ENCODE measurements around the gene RCCD1.
"Not testable (repeated sequence)": the region's sequence is repeated elsewhere in the genome, so short reads cannot be mapped to it uniquely, and the experiment has no call there.

The RCCD1 gene, protein sequence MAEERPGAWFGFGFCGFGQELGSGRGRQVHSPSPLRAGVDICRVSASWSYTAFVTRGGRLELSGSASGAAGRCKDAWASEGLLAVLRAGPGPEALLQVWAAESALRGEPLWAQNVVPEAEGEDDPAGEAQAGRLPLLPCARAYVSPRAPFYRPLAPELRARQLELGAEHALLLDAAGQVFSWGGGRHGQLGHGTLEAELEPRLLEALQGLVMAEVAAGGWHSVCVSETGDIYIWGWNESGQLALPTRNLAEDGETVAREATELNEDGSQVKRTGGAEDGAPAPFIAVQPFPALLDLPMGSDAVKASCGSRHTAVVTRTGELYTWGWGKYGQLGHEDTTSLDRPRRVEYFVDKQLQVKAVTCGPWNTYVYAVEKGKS

GRCh38 chr15:90954712-90955623 lies at the start of gene RCCD1:
Gene RCCD1 (plus strand): TSS chr15:90954884. CDS start chr15:90956735, 1,851 bp downstream.
- DNase-seq (ENCODE audit: low read depth in 4 of 4, low spot score in 1 of 4): peak; percentile 62 to 90 (median 74)

- DNase-seq (ENCODE audit: low read depth in 4 of 4, low spot score in 1 of 4): no peak
Measured at GRCh38 chr15:90905306-90906180, 49.1 kb upstream of the RCCD1 start.

GRCh38 chr15:90906181-90906849 lies 48.4 kb upstream of the RCCD1 start:
- no peak for DNase-seq (ENCODE audit: low read depth in 4 of 4, low spot score in 1 of 4)

DNA sequence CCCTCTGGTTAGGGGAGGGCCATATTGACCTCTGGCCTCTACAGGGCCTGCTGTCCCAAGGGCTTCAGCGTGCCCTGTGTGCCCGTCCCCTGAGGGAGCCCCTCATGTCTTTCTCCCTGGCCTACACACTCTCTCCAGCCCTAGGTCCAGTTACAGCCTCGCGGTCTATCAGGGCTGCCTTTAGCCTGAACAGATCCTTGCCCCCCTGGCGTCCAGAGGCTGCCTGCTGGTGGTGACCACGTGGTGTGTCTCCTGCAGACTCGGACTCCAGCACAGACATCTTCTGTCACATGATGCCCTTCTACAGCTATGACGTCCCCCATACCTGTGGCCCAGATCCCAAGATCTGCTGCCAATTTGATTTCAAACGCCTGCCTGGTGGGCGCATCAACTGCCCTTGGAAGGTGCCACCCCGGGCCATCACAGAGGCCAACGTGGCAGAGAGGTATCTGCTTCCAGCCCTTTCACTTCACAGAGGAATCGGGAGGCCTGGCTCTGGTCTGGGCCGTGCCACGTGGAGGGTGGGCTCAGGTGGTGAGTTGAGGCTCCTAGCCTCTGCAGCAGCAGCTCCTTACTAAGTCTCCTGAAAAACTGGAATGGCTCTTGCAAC lies 47.5 kb upstream of the RCCD1 start:
- no peak for DNase-seq (ENCODE audit: low read depth in 4 of 4, low spot score in 1 of 4)

GRCh38 chr15:90907838-90908507 lies 46.7 kb upstream of the RCCD1 start:
- DNase-seq (ENCODE audit: low read depth in 4 of 4, low spot score in 1 of 4): no peak

DNA sequence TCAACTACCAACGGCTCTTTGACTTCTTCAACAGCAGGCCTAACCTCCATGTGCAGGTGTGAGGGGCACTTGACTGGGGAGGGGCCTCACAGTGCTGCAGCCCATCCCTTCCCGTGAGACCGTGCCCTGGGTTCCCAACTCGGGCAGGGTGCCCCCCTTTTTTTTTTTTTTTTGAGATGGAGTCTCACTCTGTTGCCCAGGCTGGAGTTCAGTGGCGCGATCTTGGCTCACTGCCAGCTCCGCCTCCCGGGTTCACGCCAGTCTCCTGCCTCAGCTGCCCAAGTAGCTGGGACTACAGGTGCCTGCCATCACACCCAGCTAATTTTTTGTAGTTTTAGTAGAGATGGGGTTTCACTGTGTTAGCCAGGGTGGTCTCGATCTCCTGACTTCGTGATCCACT lies 45.2 kb upstream of the RCCD1 start:
- not testable (repeated sequence) for DNase-seq (ENCODE audit: low read depth in 4 of 4, low spot score in 1 of 4)

DNA sequence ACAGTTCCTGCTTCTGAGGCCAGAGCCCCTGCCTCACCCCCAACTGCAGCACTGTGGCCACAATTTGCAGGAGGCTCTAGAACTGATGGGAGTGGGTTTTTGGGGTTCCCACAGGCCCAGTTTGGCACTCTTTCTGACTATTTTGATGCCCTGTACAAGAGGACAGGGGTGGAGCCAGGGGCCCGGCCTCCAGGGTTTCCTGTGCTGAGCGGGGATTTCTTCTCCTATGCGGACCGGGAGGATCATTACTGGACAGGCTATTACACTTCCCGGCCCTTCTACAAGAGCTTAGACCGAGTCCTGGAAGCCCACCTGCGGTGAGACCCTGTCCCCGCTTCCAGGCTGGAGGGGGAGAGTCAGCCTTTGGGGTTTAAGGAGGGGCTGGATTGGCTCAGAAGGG lies 44.7 kb upstream of the RCCD1 start:
- no peak for DNase-seq (ENCODE audit: low read depth in 4 of 4, low spot score in 1 of 4)

DNA sequence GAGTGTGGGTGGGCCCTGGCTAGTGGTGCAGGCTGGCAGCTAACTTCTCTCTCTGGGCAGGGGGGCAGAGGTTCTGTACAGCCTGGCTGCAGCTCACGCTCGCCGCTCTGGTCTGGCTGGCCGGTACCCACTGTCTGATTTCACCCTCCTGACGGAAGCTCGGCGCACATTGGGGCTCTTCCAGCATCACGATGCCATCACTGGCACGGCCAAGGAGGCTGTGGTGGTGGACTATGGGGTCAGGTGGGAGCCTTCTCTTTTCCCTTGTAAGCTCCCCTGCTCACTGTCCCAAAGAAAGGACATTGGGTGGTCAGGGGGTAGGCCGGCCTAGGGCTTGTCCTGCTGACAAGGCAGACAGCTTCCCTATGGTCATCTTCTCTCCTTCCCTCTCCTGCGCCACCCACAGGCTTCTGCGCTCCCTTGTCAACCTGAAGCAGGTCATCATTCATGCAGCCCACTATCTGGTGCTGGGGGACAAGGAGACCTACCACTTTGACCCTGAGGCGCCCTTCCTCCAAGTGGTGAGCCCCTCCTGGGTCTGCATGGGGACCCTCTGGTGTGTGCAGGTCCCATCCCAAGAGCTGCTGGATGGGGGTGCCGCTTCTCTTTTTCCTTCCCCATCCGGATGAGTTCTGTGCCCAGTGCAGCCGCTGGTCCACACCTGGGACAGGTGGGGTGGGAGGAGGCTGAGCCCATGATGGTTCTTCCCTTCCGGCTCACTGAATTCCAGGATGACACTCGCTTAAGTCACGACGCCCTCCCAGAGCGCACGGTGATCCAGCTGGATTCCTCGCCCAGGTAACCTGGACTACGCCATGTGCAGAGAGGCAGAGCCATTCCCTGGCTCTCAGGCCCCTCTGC lies 44.0 kb upstream of the RCCD1 start:
- DNase-seq (ENCODE audit: low read depth in 4 of 4, low spot score in 1 of 4): no peak

DNA sequence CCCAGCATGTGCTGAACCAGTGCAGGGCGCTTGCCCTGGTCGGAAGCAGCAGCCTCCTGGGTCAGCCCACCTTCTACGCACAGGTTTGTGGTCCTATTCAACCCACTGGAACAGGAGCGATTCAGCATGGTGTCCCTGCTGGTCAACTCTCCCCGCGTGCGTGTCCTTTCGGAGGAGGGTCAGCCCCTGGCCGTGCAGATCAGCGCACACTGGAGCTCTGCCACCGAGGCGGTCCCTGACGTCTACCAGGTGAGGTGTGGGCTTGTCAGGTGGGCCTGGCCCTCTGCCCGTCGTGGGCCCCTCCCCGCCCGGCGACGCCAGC lies 43.4 kb upstream of the RCCD1 start:
- DNase-seq (ENCODE audit: low read depth in 4 of 4, low spot score in 1 of 4): no peak

- DNase-seq (ENCODE audit: low read depth in 4 of 4, low spot score in 1 of 4): no peak
Measured at GRCh38 chr15:90911906-90912769, 42.5 kb upstream of the RCCD1 start.

DNA sequence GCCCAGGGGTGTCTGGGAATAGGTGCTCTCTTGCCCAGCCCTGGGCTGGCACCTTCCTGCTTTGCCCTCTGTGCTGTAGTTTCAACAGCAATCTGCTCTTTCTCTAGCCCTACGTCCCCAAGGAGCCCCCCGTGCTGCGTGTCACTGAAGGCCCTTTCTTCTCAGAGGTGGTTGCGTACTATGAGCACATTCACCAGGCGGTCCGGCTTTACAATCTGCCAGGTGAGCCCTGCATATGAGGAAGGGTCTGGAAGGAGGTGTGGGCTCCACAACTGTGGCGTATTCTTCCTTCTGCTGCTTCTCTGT lies 42.0 kb upstream of the RCCD1 start:
- no peak for DNase-seq (ENCODE audit: low read depth in 4 of 4, low spot score in 1 of 4)

DNA sequence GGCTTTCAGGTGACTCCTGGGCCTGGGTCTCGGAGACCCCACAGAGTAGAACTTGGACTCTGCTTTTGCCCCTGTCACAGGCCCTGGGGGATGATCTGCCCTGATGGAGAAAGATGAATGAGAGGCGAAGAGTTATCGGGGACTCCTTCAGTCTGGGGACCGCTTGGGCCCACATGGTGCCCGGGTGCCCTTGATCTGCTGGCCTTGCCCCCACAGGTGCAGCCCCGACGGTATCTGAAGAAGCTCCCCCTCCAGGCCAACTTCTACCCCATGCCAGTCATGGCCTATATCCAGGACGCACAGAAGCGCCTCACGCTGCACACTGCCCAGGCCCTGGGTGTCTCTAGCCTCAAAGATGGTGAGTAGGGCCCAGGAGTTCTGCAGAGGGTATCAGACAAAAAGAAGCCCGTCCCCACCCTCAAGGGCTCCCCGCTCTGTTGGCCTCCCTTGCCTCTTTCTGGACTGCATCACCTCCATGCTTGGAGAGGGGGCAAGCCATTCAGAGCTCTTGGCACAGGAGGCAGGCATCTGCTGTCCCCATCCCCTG lies 41.2 kb upstream of the RCCD1 start:
- no peak for DNase-seq (ENCODE audit: low read depth in 4 of 4, low spot score in 1 of 4)

DNA sequence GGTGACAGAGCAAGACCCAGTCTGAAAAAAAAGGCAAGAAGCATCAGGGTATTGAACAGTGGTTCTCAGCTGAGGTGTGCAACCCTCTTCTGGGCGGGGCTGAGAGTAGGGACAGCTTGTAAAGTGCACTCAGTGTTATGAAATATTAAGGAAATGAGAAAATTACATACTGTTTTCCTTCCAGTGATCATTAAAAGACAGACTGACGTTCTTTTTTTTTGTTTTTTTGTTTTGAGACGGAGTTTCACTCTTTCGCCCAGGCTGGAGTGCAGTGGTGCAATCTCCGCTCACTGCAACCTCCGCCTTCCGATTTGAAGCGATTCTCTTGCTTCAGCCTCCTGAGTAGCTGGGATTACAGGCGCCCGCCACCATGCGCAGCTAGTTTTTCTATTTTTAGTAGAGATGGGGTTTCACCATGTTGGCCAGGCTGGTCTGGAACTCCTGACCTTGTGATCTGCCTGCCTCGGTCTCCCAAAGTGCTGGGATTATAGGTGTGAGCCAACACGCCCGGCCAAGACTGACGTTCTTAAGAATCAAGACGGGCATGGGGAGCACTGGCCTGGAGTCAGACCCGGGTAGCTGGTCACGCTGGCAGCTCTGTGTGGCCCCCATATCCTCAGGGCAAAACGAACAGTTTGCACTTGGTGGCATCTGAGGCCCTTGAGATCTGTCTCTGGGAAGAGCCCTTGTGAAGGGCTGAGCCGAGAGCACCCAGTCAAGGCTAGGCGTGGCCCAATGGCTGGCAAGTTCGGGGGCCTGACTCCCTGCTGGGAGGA lies 40.2 kb upstream of the RCCD1 start:
- no peak for DNase-seq (ENCODE audit: low read depth in 4 of 4, low spot score in 1 of 4)

DNA sequence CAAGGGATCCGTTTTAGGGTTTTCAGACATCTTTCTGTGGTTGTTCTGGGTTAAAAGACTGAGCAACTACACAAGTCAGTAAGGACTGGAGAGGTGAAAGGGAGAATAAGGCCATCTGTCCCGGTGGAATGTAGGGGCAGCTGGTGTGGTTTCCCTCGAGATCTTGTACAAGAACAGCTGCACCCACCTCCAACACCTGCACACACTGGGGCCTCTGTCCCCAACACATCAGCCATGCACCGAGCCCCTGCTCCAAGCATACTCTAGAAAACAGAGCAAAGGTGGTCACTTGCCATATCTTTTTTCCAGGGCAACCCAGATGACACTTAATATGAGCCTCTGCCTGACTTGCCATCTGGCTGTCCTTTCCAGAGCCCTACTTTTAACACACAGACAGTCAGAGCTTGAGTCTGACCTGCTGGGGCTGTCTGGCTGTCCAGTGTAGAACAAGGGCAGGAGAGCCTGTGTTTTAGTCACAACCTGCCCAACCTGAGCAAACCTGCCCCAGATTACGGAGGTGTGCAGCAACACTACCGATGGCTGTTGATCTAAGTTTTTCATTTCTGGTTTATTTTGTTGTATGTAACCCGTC lies 39.4 kb upstream of the RCCD1 start:
- no peak for DNase-seq (ENCODE audit: low read depth in 4 of 4, low spot score in 1 of 4)

DNA sequence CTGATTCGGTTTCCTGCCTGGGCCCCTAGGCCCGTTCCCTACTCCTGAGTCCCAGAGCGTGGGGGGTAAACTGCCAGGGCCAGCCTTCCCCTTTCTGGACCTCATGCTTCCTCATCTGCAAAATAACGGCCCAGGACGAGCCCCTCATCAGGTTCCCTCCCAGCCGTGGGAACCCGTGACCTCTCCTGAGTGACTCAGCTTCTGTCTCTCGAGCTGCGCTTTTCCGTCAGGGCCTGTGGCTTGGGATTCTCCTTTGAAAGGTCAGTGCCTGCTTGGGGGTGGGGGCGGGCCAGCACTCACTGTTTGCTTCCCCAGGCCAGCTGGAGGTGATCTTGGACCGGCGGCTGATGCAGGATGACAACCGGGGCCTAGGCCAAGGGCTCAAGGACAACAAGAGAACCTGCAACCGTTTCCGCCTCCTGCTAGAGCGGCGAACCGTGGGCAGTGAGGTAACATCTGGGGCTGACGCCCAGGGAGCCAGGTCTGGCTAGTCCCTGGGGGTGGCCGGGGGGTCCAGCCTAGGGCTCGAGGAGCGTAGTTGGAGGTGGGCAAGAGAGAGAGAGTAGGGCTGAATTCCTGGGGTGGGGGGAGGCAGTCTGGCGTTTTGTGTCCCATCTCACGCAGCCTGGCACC lies 38.8 kb upstream of the RCCD1 start:
- no peak for DNase-seq (ENCODE audit: low read depth in 4 of 4, low spot score in 1 of 4)

DNA sequence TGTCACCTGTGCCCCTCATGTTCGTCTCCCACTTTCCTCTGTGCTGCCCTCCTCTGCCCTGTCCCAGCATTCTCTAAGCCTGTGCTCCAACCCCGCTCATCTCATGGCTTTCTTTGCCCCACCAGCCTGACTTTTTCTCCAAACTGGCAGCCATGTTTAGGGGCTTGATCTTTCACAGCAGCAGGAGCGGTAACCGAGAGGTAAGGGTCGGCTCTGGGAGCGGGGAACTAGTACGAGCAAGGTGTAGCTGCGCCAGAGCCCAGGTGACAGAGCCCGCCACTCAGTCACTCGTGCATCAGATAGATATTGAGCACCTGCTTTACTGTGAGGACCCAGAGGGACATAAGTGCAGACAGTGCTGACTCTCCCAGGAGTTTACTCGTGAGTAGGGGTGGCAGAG lies 38.2 kb upstream of the RCCD1 start:
- no peak for DNase-seq (ENCODE audit: low read depth in 4 of 4, low spot score in 1 of 4)

Measured in stimulated activated CD4-positive, alpha-beta T cell treated with anti-CD3 and anti-CD28 coated beads, Interleukin-1b, Interleukin-23, amount 100 ng/mL, for 24 hours (primary cell).